Osteocyte (in vitro differentiated cells): ENCODE data around the gene INSL3. TPM values are rescaled to one million over a fixed set of nuclear protein-coding genes. Genes with fewer than 3 reads are reported as not detected.
"Not testable (repeated sequence)": the region's sequence is repeated elsewhere in the genome, so short reads cannot be mapped to it uniquely, and the experiment has no call there.

Experiments
- DNase-seq: peaks from one replicate; pipeline ENCODE4 v3.0.0; 2021; ENCODE audit warnings: mixed read lengths; ENCODE audit not compliant: unreplicated experiment; ENCODE audit errors: extremely low spot score
- H3K27ac Mint-ChIP-seq: one replicate; pipeline ENCODE4 v1.8.0; 2021; ENCODE audit warnings: mild to moderate bottlenecking, mixed read lengths; ENCODE audit not compliant: unreplicated experiment
- H3K27me3 Mint-ChIP-seq: one replicate; pipeline ENCODE4 v1.8.0; 2021; ENCODE audit warnings: mixed read lengths; ENCODE audit not compliant: unreplicated experiment
- H3K36me3 Mint-ChIP-seq: one replicate; pipeline ENCODE4 v1.8.0; 2021; ENCODE audit warnings: mixed read lengths; ENCODE audit not compliant: unreplicated experiment
- H3K4me1 Mint-ChIP-seq: one replicate; pipeline ENCODE4 v1.8.0; 2021; ENCODE audit warnings: mixed read lengths; ENCODE audit not compliant: unreplicated experiment
- H3K4me3 Mint-ChIP-seq: one replicate; pipeline ENCODE4 v1.8.0; 2021; ENCODE audit warnings: mild to moderate bottlenecking, moderate library complexity, mixed read lengths; ENCODE audit not compliant: unreplicated experiment
- H3K9me3 Mint-ChIP-seq: one replicate; pipeline ENCODE4 v1.8.0; 2021; ENCODE audit warnings: mixed read lengths; ENCODE audit not compliant: unreplicated experiment
- total RNA-seq: library from RNA; stranded (reverse); gene quantifications from 2 replicates; pipeline ENCODE4 v1.2.1, GENCODE V29; 2021
- TF ChIP-seq, protein P1 (sequence below): fragments of 200-600 bp; sonication (generic); IDR thresholded peaks from 2 replicates; pipeline ENCODE4 v1.5.0; 2021; ENCODE audit warnings: antibody characterized with exemption, mild to moderate bottlenecking, moderate library complexity

Gene INSL3
- total RNA-seq, 1 donor from 2014 or later: not detected

DNA sequence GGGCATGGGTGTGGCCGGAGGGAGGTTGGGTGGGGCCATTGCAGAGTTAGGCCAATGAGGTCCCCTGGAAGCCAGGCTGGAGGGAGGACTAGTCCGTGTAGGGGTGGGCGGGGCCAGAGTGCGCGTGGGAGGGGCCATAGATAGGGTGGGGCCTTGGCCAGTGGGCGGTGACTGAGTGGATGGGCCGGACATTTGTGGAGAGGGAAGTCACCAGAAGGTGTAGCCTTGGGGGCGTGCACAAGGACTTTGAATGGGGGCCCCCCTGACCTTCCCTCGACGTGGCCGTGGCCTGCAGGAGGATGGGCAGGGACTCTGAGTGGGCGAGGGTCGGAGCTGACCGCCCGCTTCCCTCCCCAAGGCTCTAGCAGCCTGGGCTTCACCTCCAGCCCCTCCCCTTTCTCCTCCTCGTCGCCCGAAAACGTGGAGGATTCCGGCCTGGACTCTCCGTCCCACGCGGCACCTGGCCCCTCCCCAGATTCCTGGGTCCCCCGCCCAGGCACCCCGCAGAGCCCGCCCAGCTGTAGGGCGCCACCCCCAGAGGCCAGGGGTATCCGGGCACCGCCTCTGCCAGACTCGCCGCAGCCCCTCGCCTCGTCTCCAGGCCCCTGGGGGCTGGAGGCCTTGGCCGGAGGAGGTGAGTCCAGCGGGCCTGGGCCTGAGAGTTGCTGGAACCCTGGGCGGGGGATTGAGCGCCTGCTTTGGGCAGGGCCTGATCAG is 42.9 kb downstream of the INSL3 start:
- Mint-ChIP-seq H3K4me3 (no peak overlapping the region), H3K4me1 (peaks cover 13% of the 10 kb centered on the region), H3K36me3 (no peaks in the 10 kb centered on the region), H3K27ac (no peak overlapping the region), H3K27me3 (peaks cover 8% of the 10 kb centered on the region), H3K9me3 (no peaks in the 10 kb centered on the region)
- DNase-seq: no peak
- TF ChIP-seq, protein P1, sequence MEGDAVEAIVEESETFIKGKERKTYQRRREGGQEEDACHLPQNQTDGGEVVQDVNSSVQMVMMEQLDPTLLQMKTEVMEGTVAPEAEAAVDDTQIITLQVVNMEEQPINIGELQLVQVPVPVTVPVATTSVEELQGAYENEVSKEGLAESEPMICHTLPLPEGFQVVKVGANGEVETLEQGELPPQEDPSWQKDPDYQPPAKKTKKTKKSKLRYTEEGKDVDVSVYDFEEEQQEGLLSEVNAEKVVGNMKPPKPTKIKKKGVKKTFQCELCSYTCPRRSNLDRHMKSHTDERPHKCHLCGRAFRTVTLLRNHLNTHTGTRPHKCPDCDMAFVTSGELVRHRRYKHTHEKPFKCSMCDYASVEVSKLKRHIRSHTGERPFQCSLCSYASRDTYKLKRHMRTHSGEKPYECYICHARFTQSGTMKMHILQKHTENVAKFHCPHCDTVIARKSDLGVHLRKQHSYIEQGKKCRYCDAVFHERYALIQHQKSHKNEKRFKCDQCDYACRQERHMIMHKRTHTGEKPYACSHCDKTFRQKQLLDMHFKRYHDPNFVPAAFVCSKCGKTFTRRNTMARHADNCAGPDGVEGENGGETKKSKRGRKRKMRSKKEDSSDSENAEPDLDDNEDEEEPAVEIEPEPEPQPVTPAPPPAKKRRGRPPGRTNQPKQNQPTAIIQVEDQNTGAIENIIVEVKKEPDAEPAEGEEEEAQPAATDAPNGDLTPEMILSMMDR: no peak

DNA sequence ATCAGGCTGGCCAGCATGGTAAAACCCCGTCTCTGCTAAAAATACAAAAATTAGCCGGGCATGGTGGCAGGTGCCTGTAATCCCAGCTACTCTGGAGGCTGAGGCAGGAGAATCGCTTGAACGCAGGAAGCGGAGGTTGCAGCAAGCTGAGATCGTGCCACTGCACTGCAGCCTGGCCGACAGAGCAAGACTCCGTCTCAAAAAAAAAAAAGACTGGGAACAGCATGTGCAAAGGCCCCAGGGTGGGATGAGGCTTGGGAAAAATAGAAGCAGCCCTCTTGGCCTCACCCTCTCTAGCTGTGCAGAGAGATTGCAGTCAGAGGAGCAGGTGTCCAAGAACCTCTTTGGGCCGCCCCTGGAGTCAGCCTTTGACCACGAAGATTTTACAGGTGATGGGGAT is 43.5 kb downstream of the INSL3 start:
- not testable (repeated sequence) for H3K36me3 Mint-ChIP-seq, H3K27ac Mint-ChIP-seq, H3K4me3 Mint-ChIP-seq, H3K27me3 Mint-ChIP-seq, H3K9me3 Mint-ChIP-seq, DNase-seq
- H3K4me1 Mint-ChIP-seq: peaks cover 13% of the 10 kb centered on the region

DNA sequence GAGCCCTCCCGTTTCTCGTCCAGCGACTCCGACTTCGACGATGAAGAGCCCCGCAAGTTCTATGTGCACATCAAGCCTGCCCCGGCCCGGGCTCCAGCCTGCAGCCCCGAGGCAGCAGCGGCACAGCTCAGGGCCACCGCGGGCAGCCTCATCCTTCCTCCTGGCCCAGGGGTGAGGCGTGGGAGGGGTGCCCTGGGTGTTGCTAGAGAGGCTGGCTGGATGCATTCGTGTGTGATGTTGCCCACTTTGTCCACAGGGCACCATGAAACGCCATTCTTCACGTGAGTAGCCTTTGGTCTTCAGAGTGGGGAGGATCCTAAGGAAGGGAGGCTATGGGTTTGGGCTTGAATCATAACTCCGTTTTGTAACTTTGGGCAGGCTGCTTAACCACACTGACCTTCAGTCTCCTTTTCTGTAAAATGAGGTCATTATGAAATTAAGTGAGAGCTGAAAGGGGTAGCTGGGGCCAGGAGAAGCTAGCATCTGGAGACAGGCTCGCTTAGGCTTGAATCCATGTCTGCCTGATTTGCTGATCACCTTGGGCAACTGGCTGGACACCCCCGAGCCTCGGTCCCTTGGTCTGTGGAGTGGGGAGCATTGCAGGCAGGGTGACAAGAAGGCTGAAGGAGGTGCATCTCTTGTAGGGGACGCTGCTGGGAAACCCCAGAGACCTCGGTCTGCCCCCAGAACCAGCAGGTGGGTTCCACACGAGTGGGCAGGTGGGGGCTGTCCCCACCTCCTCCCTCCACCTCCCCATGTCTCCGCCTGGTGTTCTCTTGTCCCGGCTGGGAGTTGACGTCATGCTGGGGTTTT is 45.1 kb downstream of the INSL3 start:
- H3K4me3 Mint-ChIP-seq: no peak overlapping the region
- no peak overlapping the region for H3K27ac Mint-ChIP-seq
- H3K4me1 Mint-ChIP-seq: peaks cover 13% of the 10 kb centered on the region
- H3K9me3 Mint-ChIP-seq: no peaks in the 10 kb centered on the region
- no peak for DNase-seq
- no peaks in the 10 kb centered on the region for H3K36me3 Mint-ChIP-seq
- H3K27me3 Mint-ChIP-seq: peaks cover 8% of the 10 kb centered on the region
- TF ChIP-seq, protein P1: no peak

DNA sequence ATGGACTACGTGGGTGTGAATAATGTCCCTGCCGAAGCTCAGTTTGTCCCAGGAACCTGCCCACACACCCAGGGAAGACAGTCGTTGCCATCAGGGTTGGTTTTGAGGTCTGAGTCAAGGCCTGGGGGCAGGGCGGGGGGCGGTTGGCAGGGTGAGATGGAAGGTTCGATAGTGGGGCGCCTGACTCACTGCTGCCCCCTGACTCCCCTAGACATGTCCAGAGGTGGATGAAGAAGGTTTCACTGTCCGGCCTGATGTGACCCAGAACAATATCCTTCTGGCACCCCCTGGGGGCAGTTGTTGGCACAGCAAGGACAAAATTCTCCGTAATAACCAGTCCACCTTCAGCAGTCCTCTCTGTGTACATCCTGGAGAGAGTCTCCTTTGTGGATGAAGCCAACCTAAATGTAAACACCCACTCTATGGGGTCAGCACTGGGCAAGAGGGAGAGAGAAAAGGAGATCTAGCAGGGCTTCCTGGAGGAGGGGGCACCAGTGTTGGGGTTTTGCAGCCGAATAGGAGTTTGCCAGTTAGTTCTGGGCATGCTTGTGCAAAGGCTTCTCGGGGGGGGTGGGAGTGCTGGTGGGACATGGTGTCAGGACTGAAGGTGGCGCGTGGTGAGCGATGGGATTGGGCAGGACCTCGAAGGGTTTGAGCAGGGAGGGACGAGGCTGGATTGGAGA is 45.9 kb downstream of the INSL3 start:
- H3K4me1 Mint-ChIP-seq: peaks cover 13% of the 10 kb centered on the region
- no peak for DNase-seq
- no peak overlapping the region for H3K27ac Mint-ChIP-seq
- H3K4me3 Mint-ChIP-seq: no peak overlapping the region
- peaks cover 8% of the 10 kb centered on the region for H3K27me3 Mint-ChIP-seq
- TF ChIP-seq, protein P1: peak; percentile 66
- H3K36me3 Mint-ChIP-seq: no peaks in the 10 kb centered on the region
- H3K9me3 Mint-ChIP-seq: no peaks in the 10 kb centered on the region

DNA sequence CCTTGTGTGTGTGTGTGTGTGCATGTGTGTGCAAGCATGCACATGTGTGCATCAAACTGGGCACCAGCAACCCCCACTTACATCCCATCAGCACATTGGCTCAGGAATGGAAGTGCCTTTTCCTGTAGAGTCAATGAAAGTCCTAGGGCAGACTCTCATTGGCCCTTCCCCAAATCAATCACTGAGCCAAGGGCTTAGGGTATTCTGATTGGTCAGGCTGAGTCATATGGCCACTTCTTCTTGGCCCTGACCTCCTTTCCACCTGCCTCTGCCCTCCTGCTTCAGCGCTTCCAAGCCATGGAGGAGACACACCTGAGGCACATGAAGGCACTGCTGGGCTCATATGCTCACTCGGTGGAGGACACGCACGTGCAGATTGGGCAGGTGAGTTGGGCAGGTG is 49.1 kb downstream of the INSL3 start:
- no peaks in the 10 kb centered on the region for H3K9me3 Mint-ChIP-seq
- TF ChIP-seq, protein P1: no peak
- no peak for DNase-seq
- H3K27ac Mint-ChIP-seq: no peak overlapping the region
- H3K4me3 Mint-ChIP-seq: no peak overlapping the region
- no peaks in the 10 kb centered on the region for H3K36me3 Mint-ChIP-seq
- no peaks in the 10 kb centered on the region for H3K27me3 Mint-ChIP-seq
- no peaks in the 10 kb centered on the region for H3K4me1 Mint-ChIP-seq
